G401.6 (cell line): ENCODE data around the gene FXYD4.
"Not testable (repeated sequence)": the region's sequence is repeated elsewhere in the genome, so short reads cannot be mapped to it uniquely, and the experiment has no call there.

ENCODE experiments used
- FAIRE-seq: peaks from 2 replicates; lab custom pipeline; 2012; peaks lifted over from hg19 to GRCh38; lab: Jason Lieb, UNC

FXYD4 gene

GRCh38 chr10:43371418-43371817 lies at the start of gene FXYD4:
FXYD4 (plus strand) TSS chr10:43371636; CDS start chr10:43373747, 2,111 bp downstream.
- FAIRE-seq: no peak

- FAIRE-seq: no peak
These were observed 49.1 kb upstream of the FXYD4 start for GRCh38 chr10:43322331-43322730.

- FAIRE-seq: no peak
These were observed 48.7 kb upstream of the FXYD4 start for GRCh38 chr10:43322769-43323168.

- FAIRE-seq: no peak
These were observed 48.2 kb upstream of the FXYD4 start for GRCh38 chr10:43323245-43323644.

GRCh38 chr10:43324876-43325275 lies 46.6 kb upstream of the FXYD4 start:
- FAIRE-seq: no peak

- FAIRE-seq: no peak
These were observed 44.3 kb upstream of the FXYD4 start for GRCh38 chr10:43327171-43327570.

- FAIRE-seq: no peak
These were observed 43.5 kb upstream of the FXYD4 start for GRCh38 chr10:43327986-43328385.

- not testable (repeated sequence) for FAIRE-seq
These were observed 42.6 kb upstream of the FXYD4 start for GRCh38 chr10:43328810-43329209.

GRCh38 chr10:43329246-43329885 lies 42.1 kb upstream of the FXYD4 start:
- FAIRE-seq: not testable (repeated sequence)

GRCh38 chr10:43330049-43330823 lies 41.2 kb upstream of the FXYD4 start:
- not testable (repeated sequence) for FAIRE-seq

- not testable (repeated sequence) for FAIRE-seq
These were observed 40.7 kb upstream of the FXYD4 start for GRCh38 chr10:43330824-43331127.

- FAIRE-seq: no peak
These were observed 37.8 kb upstream of the FXYD4 start for GRCh38 chr10:43333653-43334052.

GRCh38 chr10:43336061-43336460 lies 35.4 kb upstream of the FXYD4 start:
- FAIRE-seq: no peak

- FAIRE-seq: no peak
These were observed 34.7 kb upstream of the FXYD4 start for GRCh38 chr10:43336641-43337318.

- not testable (repeated sequence) for FAIRE-seq
These were observed 33.9 kb upstream of the FXYD4 start for GRCh38 chr10:43337536-43337935.

GRCh38 chr10:43338117-43338516 lies 33.3 kb upstream of the FXYD4 start:
- FAIRE-seq: no peak

GRCh38 chr10:43339136-43339535 lies 32.3 kb upstream of the FXYD4 start:
- no peak for FAIRE-seq

GRCh38 chr10:43340101-43340500 lies 31.3 kb upstream of the FXYD4 start:
- FAIRE-seq: no peak

- FAIRE-seq: no peak
These were observed 30.8 kb upstream of the FXYD4 start for GRCh38 chr10:43340619-43341018.

- no peak for FAIRE-seq
These were observed 30.0 kb upstream of the FXYD4 start for GRCh38 chr10:43341450-43341849.

- no peak for FAIRE-seq
These were observed 28.9 kb upstream of the FXYD4 start for GRCh38 chr10:43342279-43343125.

GRCh38 chr10:43343126-43343525 lies 28.3 kb upstream of the FXYD4 start:
- FAIRE-seq: no peak
